ENCODE measurements around the gene RNF214. TPM values are rescaled to one million over a fixed set of nuclear protein-coding genes. Genes with fewer than 3 reads are reported as not detected.

RNF214 gene
- total and polyA plus RNA-seq, 2 of the 13 experiments (the other 11 are each of a cell fraction or from before 2014, with no cell fraction given): 10.7 to 12.6 TPM

GRCh38 chr11:117316197-117316961, 83.9 kb downstream of the RNF214 start, which contains the start of gene BACE1 (continued):
- TF ChIP-seq ZNF407 (CRISPR knock-in tag; IDR thresholded peaks at IDR 0.05; ENCODE audit: not compliant biosample characterization): no peak
- peak; percentile 71; the same call in 2 of the 3 replicates for TF ChIP-seq MXI1 (IDR thresholded peaks at IDR 0.05; ENCODE audit: borderline replicate concordance, low read depth, low read length)
- peak; percentile 44 for TF ChIP-seq POLR2G (IDR thresholded peaks at IDR 0.05; ENCODE audit: low read depth, low read length)
- no peak for TF ChIP-seq IKZF1 (IDR thresholded peaks at IDR 0.05)
- TF ChIP-seq ZBTB2 (CRISPR knock-in tag; IDR thresholded peaks at IDR 0.05; ENCODE audit: low read depth): no peak
- no peak for TF ChIP-seq ZNF207 (IDR thresholded peaks at IDR 0.05; ENCODE audit: borderline replicate concordance)
- no peak for TF ChIP-seq ZFP36 (IDR thresholded peaks at IDR 0.05; ENCODE audit: borderline replicate concordance, low read depth, low read length, partially characterized antibody)
- peak; percentile 65 for TF ChIP-seq KAT8 (CRISPR knock-in tag; IDR thresholded peaks at IDR 0.05)
- TF ChIP-seq SOX5 (CRISPR knock-in tag; IDR thresholded peaks at IDR 0.05; ENCODE audit: borderline replicate concordance): 0 out of 2 replicates have a peak, but pooled peaks have one; percentile 19
- no peak for TF ChIP-seq ZBTB42 (CRISPR knock-in tag; IDR thresholded peaks at IDR 0.05)
- no peak for TF ChIP-seq EEA1 (CRISPR knock-in tag; IDR thresholded peaks at IDR 0.05; ENCODE audit: borderline replicate concordance)
- TF ChIP-seq SETDB1 (CRISPR knock-in tag; IDR thresholded peaks at IDR 0.05; ENCODE audit: borderline replicate concordance): no peak
- TF ChIP-seq PHF5A (CRISPR knock-in tag; IDR thresholded peaks at IDR 0.05; ENCODE audit: low read depth, unreplicated experiment): no peak
- TF ChIP-seq STAT6 (CRISPR knock-in tag; IDR thresholded peaks at IDR 0.05; ENCODE audit: borderline replicate concordance): no peak
- TF ChIP-seq NFIC (IDR thresholded peaks at IDR 0.05; ENCODE audit: low read length): no peak
- no peak for TF ChIP-seq NFE2 (CRISPR knock-in tag; IDR thresholded peaks at IDR 0.05)

All from HepG2 (cell line).